Measurements from ENCODE around the gene SETDB1. TPM values are rescaled to one million over a fixed set of nuclear protein-coding genes. Genes with fewer than 3 reads are reported as not detected.
A peak's percentile ranks its signal among the peaks of the same experiment; 100 is the strongest.

SETDB1 gene
- total and polyA plus RNA-seq, 2 of the 13 experiments (the other 11 are each of a cell fraction or from before 2014, with no cell fraction given), result 33.1 to 34.6 TPM

GRCh38 chr1:151009206-151009587 lies 83.0 kb downstream of the SETDB1 start:
- no peak for DNase-seq (ENCODE audit: low spot score)
- Histone ChIP-seq H3K36me3 (replicated peaks in 1 of 2; ENCODE audit: control insufficient read depth in 1 of 2, insufficient read depth in 2 of 2, low read length in 2 of 2) (no peaks in the 10 kb centered on the region), H3K27me3 (ENCODE audit: control insufficient read depth in 1 of 2, insufficient read depth in 2 of 2, low read length in 2 of 2) (no peaks in the 10 kb centered on the region; a peak in 1 of 5 replicates), H3K9me3 (ENCODE audit: low read length) (no peaks in the 10 kb centered on the region), H2AFZ (ENCODE audit: low read length) (peak overlapping the region; percentile 35), H3K4me2 (ENCODE audit: low read depth, low read length) (peak overlapping the region; percentile 93), H3K9ac (ENCODE audit: insufficient read depth, low read depth, low read length) (peak overlapping the region; percentile 98), H3K4me1 (ENCODE audit: insufficient read depth, low read length) (peaks cover 77% of the 10 kb centered on the region), H4K20me1 (ENCODE audit: insufficient read depth, low read length) (no peaks in the 10 kb centered on the region), H3K27ac (ENCODE audit: extremely low read length, insufficient read depth, low read length) (peak overlapping the region; percentile 100), H3K79me2 (ENCODE audit: insufficient read depth, low read length) (peaks cover 32% of the 10 kb centered on the region), H3K4me3 (replicated peaks in 1 of 3; ENCODE audit: insufficient read depth in 1 of 3, low read depth in 2 of 3, low read length in 3 of 3) (peak overlapping the region; percentile 66 to 99 (median 91))
- intact Hi-C loops (cut with micrococcal nuclease; ENCODE audit: unreplicated experiment) (loop anchor here (5.0 kb wide), 2 partner anchors 37 to 38 kb away; partner anchors contain the start of genes C1orf56 and CERS2), in situ Hi-C loops (cut with HindIII; ENCODE audit: extremely low pct_ligation_motif_present, low pct_unique_long_range_greater_than_20kb) (no loop called here)
- no peak for FAIRE-seq
- ATAC-seq, result no peak
- ChIA-PET CTCF (ENCODE audit: low intra/inter-chr PET ratio, low total read pairs) (no interaction called here), POLR2A (interaction anchor here (0.5 kb wide), 1 partner anchor 210 kb away, joined by 3 read pairs; no protein-coding TSS in a partner anchor)
- BruUV-seq (replicated peaks), result TSS peak; percentile 42
- 5% methylated on average over 3 of the region's 3 CpGs for WGBS (ENCODE audit: low lambda C conversion rate)
- TF ChIP-seq ARID2 (CRISPR knock-in tag; IDR thresholded peaks at IDR 0.05; ENCODE audit: borderline replicate concordance) (0 out of 2 replicates have a peak, but pooled peaks have one; percentile 49), TBX2 (CRISPR knock-in tag; IDR thresholded peaks at IDR 0.05; ENCODE audit: borderline replicate concordance) (no peak), LBX2 (CRISPR knock-in tag; IDR thresholded peaks at IDR 0.05; ENCODE audit: borderline replicate concordance) (no peak), CSRNP1 (CRISPR knock-in tag; IDR thresholded peaks at IDR 0.05) (0 out of 2 replicates have a peak, but pooled peaks have one; percentile 10), TOPORS (CRISPR knock-in tag; IDR thresholded peaks at IDR 0.05) (0 out of 2 replicates have a peak, but pooled peaks have one; percentile 11), TGIF2 (CRISPR knock-in tag; IDR thresholded peaks at IDR 0.05) (no peak), ZNF580 (CRISPR knock-in tag; IDR thresholded peaks at IDR 0.05; ENCODE audit: borderline replicate concordance, low read depth) (0 out of 2 replicates have a peak, but pooled peaks have one; percentile 1), SOX5 (CRISPR knock-in tag; IDR thresholded peaks at IDR 0.05; ENCODE audit: borderline replicate concordance) (peak; percentile 3; the same call in 1 of the 2 replicates)
